Measurements from ENCODE around the gene ERP44. TPM values are rescaled to one million over a fixed set of nuclear protein-coding genes. Genes with fewer than 3 reads are reported as not detected.
A peak's percentile ranks its signal among the peaks of the same experiment; 100 is the strongest.

Gene ERP44
- total and polyA plus RNA-seq, 9 donors = 16.0 to 26.5 (median 18.8) TPM

GRCh38 chr9:100021931-100022330 lies 76.9 kb downstream of the ERP44 start:
- Histone ChIP-seq H3K27ac (ENCODE audit: low read length) (no peak overlapping the region), H3K4me3 (ENCODE audit: low read length) (no peak overlapping the region), H3K9me3 (replicated peaks; ENCODE audit: control insufficient read depth, low read depth, low read length) (no peaks in the 10 kb centered on the region), H3K4me1 (ENCODE audit: control insufficient read depth, insufficient read depth, low read length) (no peaks in the 10 kb centered on the region), H3K27me3 (ENCODE audit: control insufficient read depth, insufficient read depth, low read length) (no peaks in the 10 kb centered on the region), H3K36me3 (ENCODE audit: control insufficient read depth, insufficient read depth, low read length) (peaks cover 5% of the 10 kb centered on the region)
- no CpG with 5 or more reads among the region's 3 CpGs for whole genome bisulfite sequencing (ENCODE audit: insufficient coverage)
- no peak for DNase-seq

GRCh38 chr9:100020121-100020795 lies 78.5 kb downstream of the ERP44 start:
- H3K36me3 ChIP-seq (ENCODE audit: control insufficient read depth, insufficient read depth, low read length) = peaks cover 7% of the 10 kb centered on the region
- 80% methylated on average over 1 of the region's 5 CpGs for WGBS (ENCODE audit: insufficient coverage)
- no peak overlapping the region for H3K27ac ChIP-seq (ENCODE audit: low read length)
- H3K9me3 ChIP-seq (replicated peaks; ENCODE audit: control insufficient read depth, low read depth, low read length) = no peaks in the 10 kb centered on the region
- no peaks in the 10 kb centered on the region for H3K4me1 ChIP-seq (ENCODE audit: control insufficient read depth, insufficient read depth, low read length)
- DNase-seq = no peak
- H3K4me3 ChIP-seq (ENCODE audit: low read length) = no peak overlapping the region
- H3K27me3 ChIP-seq (ENCODE audit: control insufficient read depth, insufficient read depth, low read length) = no peaks in the 10 kb centered on the region

- H3K9me3 ChIP-seq (replicated peaks; ENCODE audit: control insufficient read depth, low read depth, low read length) = no peaks in the 10 kb centered on the region
- no peak for DNase-seq
- no peaks in the 10 kb centered on the region for H3K27me3 ChIP-seq (ENCODE audit: control insufficient read depth, insufficient read depth, low read length)
- WGBS (ENCODE audit: insufficient coverage) = no CpG with 5 or more reads among the region's 1 CpG
- no peak overlapping the region for H3K4me3 ChIP-seq (ENCODE audit: low read length)
- H3K36me3 ChIP-seq (ENCODE audit: control insufficient read depth, insufficient read depth, low read length) = peaks cover 7% of the 10 kb centered on the region
- H3K27ac ChIP-seq (ENCODE audit: low read length) = no peak overlapping the region
- no peaks in the 10 kb centered on the region for H3K4me1 ChIP-seq (ENCODE audit: control insufficient read depth, insufficient read depth, low read length)
Observed at GRCh38 chr9:100019541-100019940, 79.3 kb downstream of the ERP44 start.

- H3K36me3 ChIP-seq (ENCODE audit: control insufficient read depth, insufficient read depth, low read length) = peaks cover 9% of the 10 kb centered on the region
- H3K4me1 ChIP-seq (ENCODE audit: control insufficient read depth, insufficient read depth, low read length) = no peaks in the 10 kb centered on the region
- no peak overlapping the region for H3K27ac ChIP-seq (ENCODE audit: low read length)
- no peak overlapping the region for H3K4me3 ChIP-seq (ENCODE audit: low read length)
- no peak for DNase-seq
- no peaks in the 10 kb centered on the region for H3K27me3 ChIP-seq (ENCODE audit: control insufficient read depth, insufficient read depth, low read length)
- H3K9me3 ChIP-seq (replicated peaks; ENCODE audit: control insufficient read depth, low read depth, low read length) = peaks cover 4% of the 10 kb centered on the region
Observed at GRCh38 chr9:100014846-100015245, 84.0 kb downstream of the ERP44 start.

- no peaks in the 10 kb centered on the region for H3K4me1 ChIP-seq (ENCODE audit: control insufficient read depth, insufficient read depth, low read length)
- H3K27ac ChIP-seq (ENCODE audit: low read length) = no peak overlapping the region
- H3K4me3 ChIP-seq (ENCODE audit: low read length) = no peak overlapping the region
- peaks cover 4% of the 10 kb centered on the region for H3K36me3 ChIP-seq (ENCODE audit: control insufficient read depth, insufficient read depth, low read length)
- no CpG with 5 or more reads among the region's 2 CpGs for WGBS (ENCODE audit: insufficient coverage)
- H3K9me3 ChIP-seq (replicated peaks; ENCODE audit: control insufficient read depth, low read depth, low read length) = peaks cover 4% of the 10 kb centered on the region
- no peaks in the 10 kb centered on the region for H3K27me3 ChIP-seq (ENCODE audit: control insufficient read depth, insufficient read depth, low read length)
- DNase-seq = no peak
Observed at GRCh38 chr9:100013573-100013972, 85.2 kb downstream of the ERP44 start.

GRCh38 chr9:100012279-100012678 lies 86.5 kb downstream of the ERP44 start:
- Histone ChIP-seq H3K4me1 (ENCODE audit: control insufficient read depth, insufficient read depth, low read length) (no peaks in the 10 kb centered on the region), H3K36me3 (ENCODE audit: control insufficient read depth, insufficient read depth, low read length) (peaks cover 4% of the 10 kb centered on the region), H3K4me3 (ENCODE audit: low read length) (no peak overlapping the region), H3K27me3 (ENCODE audit: control insufficient read depth, insufficient read depth, low read length) (no peaks in the 10 kb centered on the region), H3K9me3 (replicated peaks; ENCODE audit: control insufficient read depth, low read depth, low read length) (peaks cover 4% of the 10 kb centered on the region), H3K27ac (ENCODE audit: low read length) (no peak overlapping the region)
- peak; percentile 37 for DNase-seq

- peaks cover 4% of the 10 kb centered on the region for H3K36me3 ChIP-seq (ENCODE audit: control insufficient read depth, insufficient read depth, low read length)
- peak; percentile 15 for DNase-seq
- H3K4me3 ChIP-seq (ENCODE audit: low read length) = no peak overlapping the region
- no peaks in the 10 kb centered on the region for H3K4me1 ChIP-seq (ENCODE audit: control insufficient read depth, insufficient read depth, low read length)
- no peaks in the 10 kb centered on the region for H3K27me3 ChIP-seq (ENCODE audit: control insufficient read depth, insufficient read depth, low read length)
- WGBS (ENCODE audit: insufficient coverage) = no CpG with 5 or more reads among the region's 1 CpG
- H3K27ac ChIP-seq (ENCODE audit: low read length) = no peak overlapping the region
- peaks cover 4% of the 10 kb centered on the region for H3K9me3 ChIP-seq (replicated peaks; ENCODE audit: control insufficient read depth, low read depth, low read length)
Observed at GRCh38 chr9:100011062-100011681, 87.6 kb downstream of the ERP44 start.

- Histone ChIP-seq H3K4me3 (ENCODE audit: low read length) (no peak overlapping the region), H3K27ac (ENCODE audit: low read length) (no peak overlapping the region), H3K36me3 (ENCODE audit: control insufficient read depth, insufficient read depth, low read length) (peaks cover 14% of the 10 kb centered on the region), H3K4me1 (ENCODE audit: control insufficient read depth, insufficient read depth, low read length) (no peaks in the 10 kb centered on the region), H3K9me3 (replicated peaks; ENCODE audit: control insufficient read depth, low read depth, low read length) (peaks cover 21% of the 10 kb centered on the region), H3K27me3 (ENCODE audit: control insufficient read depth, insufficient read depth, low read length) (no peaks in the 10 kb centered on the region)
- WGBS (ENCODE audit: insufficient coverage) = no CpG with 5 or more reads among the region's 5 CpGs
- no peak for DNase-seq
Observed at GRCh38 chr9:99999797-100000196, 99.0 kb downstream of the ERP44 start.

GRCh38 chr9:99998866-99999265 lies 99.9 kb downstream of the ERP44 start:
- H3K36me3 ChIP-seq (ENCODE audit: control insufficient read depth, insufficient read depth, low read length) = peaks cover 7% of the 10 kb centered on the region
- H3K4me3 ChIP-seq (ENCODE audit: low read length) = no peak overlapping the region
- 98% methylated on average over 14 of the region's 26 CpGs for WGBS (ENCODE audit: insufficient coverage)
- H3K27me3 ChIP-seq (ENCODE audit: control insufficient read depth, insufficient read depth, low read length) = no peaks in the 10 kb centered on the region
- no peak for DNase-seq
- H3K4me1 ChIP-seq (ENCODE audit: control insufficient read depth, insufficient read depth, low read length) = no peaks in the 10 kb centered on the region
- H3K27ac ChIP-seq (ENCODE audit: low read length) = no peak overlapping the region
- H3K9me3 ChIP-seq (replicated peaks; ENCODE audit: control insufficient read depth, low read depth, low read length) = peaks cover 16% of the 10 kb centered on the region

- Histone ChIP-seq H3K9me3 (replicated peaks; ENCODE audit: control insufficient read depth, low read depth, low read length) (peaks cover 10% of the 10 kb centered on the region), H3K36me3 (ENCODE audit: control insufficient read depth, insufficient read depth, low read length) (peaks cover under 1% of the 10 kb centered on the region), H3K27ac (ENCODE audit: low read length) (no peak overlapping the region), H3K4me1 (ENCODE audit: control insufficient read depth, insufficient read depth, low read length) (no peaks in the 10 kb centered on the region), H3K4me3 (ENCODE audit: low read length) (no peak overlapping the region), H3K27me3 (ENCODE audit: control insufficient read depth, insufficient read depth, low read length) (no peaks in the 10 kb centered on the region)
- 88% methylated on average over 22 of the region's 22 CpGs for WGBS (ENCODE audit: insufficient coverage)
- DNase-seq = no peak
Observed at GRCh38 chr9:99998266-99998665, 100.5 kb downstream of the ERP44 start.
